Smooth muscle cell of the umbilical artery (primary cell): Measurements from ENCODE around the gene SRXN1. TPM values are rescaled to one million over a fixed set of nuclear protein-coding genes. Genes with fewer than 3 reads are reported as not detected.

Experiments used
- total RNA-seq: library from RNA; depleted of rRNA; stranded (reverse); fragments of >200 nt; gene quantifications from 2 replicates; pipeline ENCODE4 v1.2.3, GENCODE V29; 2014

SRXN1 gene
- total RNA-seq: 57.9 and 82.7 TPM in 2 replicates

GRCh38 chr20:653110-653589, at the start of gene SRXN1:
SRXN1 (minus strand) TSS chr20:653200; CDS start chr20:653185, 15 bp downstream.

GRCh38 chr20:675453-676314, 22.7 kb upstream of the SRXN1 start, which contains the start of gene SCRT2:
SCRT2 (minus strand) TSS chr20:675802; CDS start chr20:675601, 201 bp downstream.

GRCh38 chr20:610130-611046, 42.6 kb downstream of the SRXN1 start, which contains the start of gene TCF15:
TCF15 (minus strand) TSS chr20:610309; CDS start chr20:610237, 72 bp downstream.

Other genes starting within 250 kb of the SRXN1 start
- gene RBCK1, start 244.9 kb downstream of the SRXN1 start, total RNA-seq: 65.0 and 82.0 TPM in 2 replicates
- 45.7 and 45.8 TPM in 2 replicates for gene TBC1D20, start 190.7 kb downstream of the SRXN1 start, total RNA-seq
- gene CSNK2A1, start 109.4 kb downstream of the SRXN1 start, total RNA-seq: 118 and 242 TPM in 2 replicates
- not detected in 2 replicates for gene TCF15, start 42.9 kb downstream of the SRXN1 start, total RNA-seq
- not detected in 2 replicates for gene SCRT2, start 22.6 kb upstream of the SRXN1 start, total RNA-seq
- gene SLC52A3, start 115.3 kb upstream of the SRXN1 start, total RNA-seq: not detected in 2 replicates
- gene FAM110A, start 180.5 kb upstream of the SRXN1 start, total RNA-seq: 0.59 and 1.8 TPM in 2 replicates